Measurements from ENCODE around the gene FSHR. TPM values are rescaled to one million over a fixed set of nuclear protein-coding genes. Genes with fewer than 3 reads are reported as not detected.

FSHR gene
- total and polyA plus RNA-seq, 2 donors (not counting 3 experiments of a cell fraction or from before 2014, with no cell fraction given) = not detected

- DNase-seq (ENCODE audit: low read depth, low spot score) (no peak), FAIRE-seq (no peak)
- no peaks in the 10 kb centered on the region for H3K9me1 ChIP-seq (replicated peaks; ENCODE audit: control insufficient read depth, extremely low read depth, insufficient read depth, low read length)
- no peaks in the 10 kb centered on the region for H3K79me2 ChIP-seq (ENCODE audit: control insufficient read depth, insufficient read depth, low read length)
- intact Hi-C loops (cut with micrococcal nuclease) (no loop called here), dilution Hi-C loops (cut with MboI; ENCODE audit: extremely low pct_ligation_motif_present, low sequenced_read_pairs) (no loop called here)
- H3K4me1 ChIP-seq (ENCODE audit: control insufficient read depth, extremely low read depth, insufficient read depth, low read length) = no peaks in the 10 kb centered on the region
- ChIA-PET CTCF (no interaction called here), POLR2A (no interaction called here)
- no peaks in the 10 kb centered on the region for H3K27me3 ChIP-seq (ENCODE audit: control insufficient read depth in 2 of 2, insufficient read depth in 2 of 2, low read length in 2 of 2)
- no peak overlapping the region for H3K4me2 ChIP-seq (ENCODE audit: insufficient read depth, low read length)
- no TSS peak for BruUV-seq (replicated peaks)
- no peak overlapping the region for H2AFZ ChIP-seq (ENCODE audit: low read depth, low read length)
- H3K36me3 ChIP-seq (ENCODE audit: control insufficient read depth in 2 of 2, extremely low read depth in 1 of 2, insufficient read depth in 2 of 2, low read length in 2 of 2) = no peaks in the 10 kb centered on the region
- H3K4me3 ChIP-seq (replicated peaks in 1 of 3; ENCODE audit: insufficient read depth in 1 of 3, low read depth in 1 of 3, low read length in 3 of 3) = no peak overlapping the region
- TF ChIP-seq MAX (IDR thresholded peaks at IDR 0.05; ENCODE audit: insufficient read depth, insufficient read length) (no peak), EZH2 (IDR thresholded peaks at IDR 0.05; ENCODE audit: borderline replicate concordance, low read depth, low read length, severe bottlenecking) (no peak), JUN (IDR thresholded peaks at IDR 0.05; ENCODE audit: borderline replicate concordance, insufficient read depth, insufficient read length, low read depth) (no peak), MYC (IDR thresholded peaks at IDR 0.05; ENCODE audit: low read depth, low read length) (no peak), FOS (IDR thresholded peaks at IDR 0.05; ENCODE audit: borderline replicate concordance, insufficient read depth, low read length) (no peak), CTCF (IDR thresholded peaks at IDR 0.05; ENCODE audit: extremely low read depth in 1 of 2, insufficient read depth in 1 of 2, low read depth in 1 of 2, low read length in 2 of 2) (no peak), POLR2A (IDR thresholded peaks at IDR 0.05; ENCODE audit: low read depth, low read length) (no peak), GATA2 (IDR thresholded peaks at IDR 0.05; ENCODE audit: insufficient read depth, insufficient read length, low read depth, low read length) (no peak), POLR2AphosphoS5 (IDR thresholded peaks at IDR 0.05; ENCODE audit: insufficient read depth, low read depth, low read length) (no peak)
- no peak overlapping the region for H3K27ac ChIP-seq (ENCODE audit: insufficient read depth, low read depth, low read length)
- no peaks in the 10 kb centered on the region for H3K9me3 ChIP-seq (replicated peaks; ENCODE audit: control insufficient read depth, insufficient read depth, low read length)
- H4K20me1 ChIP-seq (replicated peaks; ENCODE audit: control insufficient read depth, extremely low read depth, insufficient read depth, low read length) = no peaks in the 10 kb centered on the region
- H3K9ac ChIP-seq (replicated peaks; ENCODE audit: extremely low read depth, insufficient read depth, low read length) = no peak overlapping the region
These were observed 1.1 kb downstream of the FSHR start for GRCh38 chr2:49153252-49153651.

All from endothelial cell of umbilical vein (primary cell).